Stimulated activated CD8-positive, alpha-beta memory T cell treated with anti-CD3 and anti-CD28 coated beads, Interleukin-12 subunit alpha, Interleukin-12 subunit beta, amount 100 ng/mL, for 24 hours (primary cell): Measurements from ENCODE around the gene WWC2.
"Not testable (repeated sequence)": the region's sequence is repeated elsewhere in the genome, so short reads cannot be mapped to it uniquely, and the experiment has no call there.

Source experiments
- DNase-seq: peaks from one replicate; pipeline ENCODE4 v3.0.0-alpha.2; 2020; ENCODE audit errors: extremely low read depth

Gene WWC2

GRCh38 chr4:183299464-183299863 is 200.4 kb downstream of the WWC2 start:
- no peak for DNase-seq

- DNase-seq, result no peak
Measured at GRCh38 chr4:183300070-183300469, 201.0 kb downstream of the WWC2 start.

GRCh38 chr4:183300655-183301054 is 201.6 kb downstream of the WWC2 start:
- no peak for DNase-seq

GRCh38 chr4:183303301-183303700 is 204.2 kb downstream of the WWC2 start:
- DNase-seq, result no peak

GRCh38 chr4:183304067-183304466 is 205.0 kb downstream of the WWC2 start:
- no peak for DNase-seq

- no peak for DNase-seq
Measured at GRCh38 chr4:183304538-183304937, 205.5 kb downstream of the WWC2 start.

- no peak for DNase-seq
Measured at GRCh38 chr4:183306811-183307210, 207.8 kb downstream of the WWC2 start.

GRCh38 chr4:183312841-183313240 is 213.8 kb downstream of the WWC2 start:
- DNase-seq, result no peak

- no peak for DNase-seq
Measured at GRCh38 chr4:183314336-183314735, 215.3 kb downstream of the WWC2 start.

- no peak for DNase-seq
Measured at GRCh38 chr4:183314806-183315205, 215.7 kb downstream of the WWC2 start.

GRCh38 chr4:183318656-183319055 is 219.6 kb downstream of the WWC2 start:
- DNase-seq, result no peak

GRCh38 chr4:183320211-183321059 is 221.4 kb downstream of the WWC2 start, which contains the start of gene CLDN22:
Gene CLDN22 (minus strand): TSS chr4:183320276. CDS start chr4:183320218, 58 bp downstream.
- no peak for DNase-seq

GRCh38 chr4:183321079-183321478 is 222.0 kb downstream of the WWC2 start:
- DNase-seq, result no peak

- no peak for DNase-seq
Measured at GRCh38 chr4:183321516-183321915, 222.5 kb downstream of the WWC2 start.

- no peak for DNase-seq
Measured at GRCh38 chr4:183322326-183322725, 223.3 kb downstream of the WWC2 start, which contains the start of gene CLDN24. Gene CLDN24 (minus strand): TSS chr4:183322426. CDS start chr4:183322426, 0 bp downstream.

- DNase-seq, result no peak
Measured at GRCh38 chr4:183323295-183323694, 224.2 kb downstream of the WWC2 start.

GRCh38 chr4:183324056-183324455 is 225.0 kb downstream of the WWC2 start:
- not testable (repeated sequence) for DNase-seq

- no peak for DNase-seq
Measured at GRCh38 chr4:183324619-183325018, 225.6 kb downstream of the WWC2 start.

GRCh38 chr4:183326387-183326786 is 227.3 kb downstream of the WWC2 start:
- not testable (repeated sequence) for DNase-seq

- DNase-seq, result no peak
Measured at GRCh38 chr4:183326853-183327252, 227.8 kb downstream of the WWC2 start.

- no peak for DNase-seq
Measured at GRCh38 chr4:183327827-183328226, 228.8 kb downstream of the WWC2 start.

GRCh38 chr4:183328832-183329231 is 229.8 kb downstream of the WWC2 start:
- DNase-seq, result no peak

GRCh38 chr4:183329244-183329643 is 230.2 kb downstream of the WWC2 start:
- no peak for DNase-seq
